NCI-H2196 (cell line): ENCODE results near the gene UIMC1.
"Not testable (repeated sequence)": the region's sequence is repeated elsewhere in the genome, so short reads cannot be mapped to it uniquely, and the experiment has no call there.

Experiments used
- DNase-seq: peaks from one replicate; lab custom pipeline; 2025; ENCODE audit not compliant: unreplicated experiment; lab: John Stamatoyannopoulos, UW

The UIMC1 gene

DNA sequence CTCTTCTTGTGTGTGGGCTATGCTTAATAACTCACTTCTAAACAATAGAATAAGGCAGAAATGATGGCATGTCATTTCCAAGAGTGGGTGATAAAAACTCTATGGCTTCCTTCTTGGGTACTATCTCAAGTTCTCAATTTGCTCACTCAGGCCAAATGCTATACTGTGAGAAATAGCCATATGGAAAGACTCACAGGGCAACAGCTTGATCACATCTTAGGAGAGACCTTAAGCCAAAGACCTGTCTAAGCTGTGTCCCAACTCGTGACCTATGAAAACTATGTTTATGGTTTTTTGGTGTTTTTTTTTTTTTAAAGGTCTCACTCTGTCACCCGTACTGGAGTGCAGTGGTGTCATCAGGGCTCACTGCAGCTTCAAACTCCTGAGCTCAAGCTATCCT lies 2.1 kb upstream of the UIMC1 start:
- DNase-seq, result no peak

DNA sequence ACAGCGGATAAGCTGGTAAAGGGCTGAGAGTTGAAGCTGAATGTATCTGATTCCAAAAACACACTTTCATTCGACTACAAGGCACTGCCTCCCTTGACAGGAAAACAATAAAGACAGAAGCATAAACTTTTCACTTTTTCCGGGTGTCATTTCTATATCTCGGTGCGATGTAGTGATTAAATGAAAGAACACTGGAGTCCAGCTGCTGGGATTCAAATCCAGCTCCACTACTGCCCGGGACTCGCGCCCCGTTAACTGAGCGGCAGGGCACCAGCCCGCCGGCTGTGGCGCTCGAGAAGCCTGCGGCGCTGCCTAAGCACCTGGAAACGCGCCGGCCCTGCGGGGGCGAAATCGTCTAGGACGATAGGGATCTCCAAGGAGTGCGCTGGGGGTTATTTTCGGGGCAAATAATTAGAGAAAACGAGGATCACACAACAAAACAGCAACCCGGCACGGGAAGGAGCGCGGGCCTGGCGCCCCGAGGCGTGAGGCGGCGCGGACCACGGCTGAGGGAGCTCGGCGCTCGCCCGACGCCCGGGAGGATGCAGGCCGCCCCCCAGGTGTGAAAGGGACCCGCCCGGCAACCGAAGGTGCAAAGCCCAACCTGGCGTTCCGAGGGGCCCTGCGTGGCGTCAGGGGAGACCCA lies 837 bp downstream of the UIMC1 start:
- DNase-seq, result peak; percentile 78

DNA sequence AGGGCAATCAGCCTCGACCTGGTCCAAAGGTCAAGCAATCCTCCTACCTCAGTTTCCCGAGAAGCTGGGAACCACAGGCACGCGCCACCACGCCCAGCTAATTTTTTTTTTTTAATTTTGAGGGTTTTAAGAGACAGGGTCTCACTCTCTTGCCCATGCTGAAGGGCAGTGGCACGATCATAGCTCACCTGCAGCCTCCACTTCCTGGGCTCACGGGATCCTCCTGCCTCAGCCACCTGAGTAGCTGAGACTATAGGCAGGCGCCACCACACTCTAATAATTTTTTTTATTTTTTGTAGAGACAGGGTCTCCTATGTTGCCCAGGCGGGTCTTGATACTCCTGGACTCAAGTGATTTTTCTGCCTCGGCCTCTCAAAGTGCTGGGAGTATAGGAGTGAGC lies 1.6 kb downstream of the UIMC1 start:
- DNase-seq, result no peak

DNA sequence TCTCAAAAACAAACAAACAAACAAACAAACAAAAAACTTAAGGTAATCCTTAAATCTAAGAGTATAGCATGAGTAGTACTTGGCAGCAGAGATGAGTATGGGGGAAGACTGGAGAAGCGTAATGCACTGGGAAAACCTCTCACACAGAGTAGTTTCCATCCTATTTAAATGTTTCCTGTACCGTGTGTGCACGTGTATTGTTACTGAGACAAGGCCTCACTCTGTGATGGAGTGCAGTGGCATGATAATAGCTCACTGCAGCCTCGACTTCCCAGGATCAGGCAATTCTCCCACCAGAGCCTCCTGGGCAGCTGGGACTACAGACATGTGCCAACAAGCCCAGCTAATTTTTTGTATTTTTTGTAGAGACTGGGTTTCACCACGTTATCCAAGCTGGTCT lies 2.9 kb downstream of the UIMC1 start:
- no peak for DNase-seq

DNA sequence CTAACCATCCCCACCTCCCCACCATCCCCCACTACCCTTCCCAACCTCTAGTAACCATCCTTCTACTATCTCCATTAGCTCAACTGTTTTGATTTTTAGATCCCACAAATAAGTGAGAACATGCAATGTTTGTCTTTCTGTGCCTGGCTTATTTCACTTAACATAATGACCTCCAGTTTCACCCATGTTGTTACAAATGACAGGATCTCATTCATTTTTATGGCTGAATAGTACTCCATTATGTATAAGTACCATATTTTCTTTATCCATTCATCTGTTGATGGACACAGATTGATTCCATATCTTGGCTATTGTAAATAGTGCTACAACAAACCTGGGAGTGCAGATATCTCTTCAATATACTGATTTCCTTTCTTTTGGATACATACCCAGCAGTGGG lies 7.1 kb downstream of the UIMC1 start:
- not testable (repeated sequence) for DNase-seq

DNA sequence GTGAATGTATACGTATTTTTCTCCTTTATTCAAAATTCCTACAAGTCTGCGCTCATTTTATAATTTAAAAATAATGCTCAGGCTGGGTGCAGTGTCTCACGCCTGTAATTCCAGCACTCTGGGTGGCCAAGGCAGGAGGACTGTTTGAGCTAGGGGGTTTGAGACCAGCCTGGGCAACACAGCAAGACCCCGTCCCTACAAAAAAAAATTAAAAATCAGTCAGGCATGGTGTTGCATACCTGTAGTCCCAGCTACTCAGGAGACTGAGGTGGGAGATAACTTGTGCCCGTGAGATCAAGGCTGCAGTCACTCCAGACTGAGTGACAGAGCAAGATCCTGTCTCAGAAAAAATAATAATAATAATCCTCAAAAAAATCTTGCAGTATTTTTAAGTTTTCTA lies 7.8 kb downstream of the UIMC1 start:
- DNase-seq, result no peak

DNA sequence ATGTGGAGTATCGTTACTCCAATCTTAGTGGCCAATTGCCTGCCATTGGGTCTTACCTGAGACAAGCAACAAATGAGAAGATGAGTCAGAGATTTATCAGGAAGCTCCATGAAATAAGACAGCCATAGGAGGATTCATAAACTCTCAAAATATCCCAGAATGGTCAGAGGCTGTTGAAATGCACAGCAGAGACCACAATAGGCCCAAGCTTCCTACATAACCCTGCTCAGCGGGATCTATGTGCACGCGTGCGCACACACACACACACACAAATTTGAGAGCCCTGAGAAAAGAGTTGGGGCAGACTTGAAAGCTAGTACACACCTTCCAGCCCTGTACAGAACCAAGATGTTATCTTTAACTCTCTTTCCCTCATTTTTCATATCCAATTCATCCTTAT lies 9.8 kb downstream of the UIMC1 start:
- DNase-seq, result no peak

DNA sequence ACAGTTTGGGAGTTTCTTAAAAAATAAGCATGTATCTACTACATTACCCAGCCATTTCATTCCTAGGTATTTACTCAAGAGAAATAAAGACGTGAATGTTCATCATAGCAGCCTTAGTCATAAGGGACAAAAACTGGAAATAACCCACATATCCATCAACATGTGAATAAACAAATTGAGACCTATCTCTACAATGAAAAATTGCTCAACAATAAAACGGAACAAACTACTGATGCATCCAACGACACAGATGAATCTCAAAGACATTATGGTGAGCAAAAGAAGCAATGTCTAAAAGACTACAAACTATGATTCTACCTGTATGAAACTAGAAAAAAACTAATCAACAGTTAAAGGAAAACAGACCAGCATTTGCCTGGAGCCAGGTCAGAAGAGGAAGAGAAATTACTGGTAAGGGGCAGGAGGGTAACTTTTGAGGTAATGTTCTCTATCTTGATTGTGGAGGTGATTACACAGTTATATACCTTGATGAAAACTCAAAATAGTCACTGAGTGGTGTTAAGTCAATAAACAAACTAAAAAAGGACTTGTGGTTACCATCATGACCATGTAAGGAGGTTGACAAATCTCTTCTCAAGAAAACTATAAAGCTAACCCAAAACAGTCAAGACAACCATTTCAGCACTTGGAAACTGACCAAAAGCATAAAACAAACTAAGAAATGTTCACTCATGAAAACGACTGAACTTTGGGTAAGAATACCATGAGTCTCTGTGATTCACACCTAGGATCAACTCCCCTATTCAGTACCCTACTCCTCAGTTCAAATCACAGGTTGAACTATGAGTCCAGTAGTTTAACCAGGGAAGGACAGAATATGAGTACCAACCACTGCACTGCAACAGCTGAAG lies 10.4 kb downstream of the UIMC1 start:
- DNase-seq, result no peak

DNA sequence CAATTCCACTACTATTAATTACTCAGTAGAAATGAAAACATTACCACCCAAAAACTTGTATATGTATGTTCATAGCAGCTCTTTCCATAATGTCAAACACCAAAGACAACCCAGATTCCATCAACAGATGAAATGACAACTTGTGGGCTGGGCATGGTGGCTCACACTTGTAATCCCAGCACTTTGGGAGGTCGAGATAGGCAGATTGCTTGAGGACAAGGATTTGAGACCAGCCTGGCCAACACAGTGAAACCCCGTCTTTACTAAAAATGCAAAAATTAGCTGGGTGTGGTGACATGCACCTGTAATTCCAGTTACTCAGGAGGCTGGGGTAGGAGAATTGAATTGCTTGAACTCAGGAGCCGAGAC lies 11.5 kb downstream of the UIMC1 start:
- no peak for DNase-seq

DNA sequence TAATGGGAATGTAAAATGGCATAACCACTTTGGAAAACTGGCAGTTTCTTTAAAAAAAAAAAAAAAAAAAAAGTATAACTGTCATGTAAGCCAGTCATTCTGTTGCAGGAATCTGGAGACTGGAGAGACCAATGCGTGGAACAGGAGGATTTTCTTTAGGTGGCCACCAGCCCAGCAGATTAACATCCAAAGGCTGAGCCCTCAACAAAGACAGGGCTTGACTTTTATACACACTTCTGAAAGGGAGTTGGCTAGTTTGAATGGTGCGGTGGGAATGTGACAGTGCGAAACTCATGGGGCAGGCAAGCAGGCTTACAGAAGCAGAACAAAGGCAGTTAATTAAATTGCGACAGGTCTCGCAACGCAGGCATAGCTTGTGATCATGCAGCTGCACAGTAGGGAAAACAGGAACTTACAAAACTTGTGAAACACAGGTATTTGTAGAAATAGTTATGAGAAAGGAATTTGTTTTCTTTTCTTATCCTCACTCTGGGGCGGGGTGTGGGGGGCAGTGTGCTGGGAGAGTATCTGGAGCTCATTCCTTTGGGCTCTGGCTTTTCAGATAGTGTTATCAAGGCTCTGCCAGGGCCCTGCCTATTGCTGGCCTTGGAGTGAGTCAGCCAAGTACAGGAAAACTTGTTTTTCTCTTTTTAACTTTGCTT lies 12.0 kb downstream of the UIMC1 start:
- DNase-seq, result no peak

DNA sequence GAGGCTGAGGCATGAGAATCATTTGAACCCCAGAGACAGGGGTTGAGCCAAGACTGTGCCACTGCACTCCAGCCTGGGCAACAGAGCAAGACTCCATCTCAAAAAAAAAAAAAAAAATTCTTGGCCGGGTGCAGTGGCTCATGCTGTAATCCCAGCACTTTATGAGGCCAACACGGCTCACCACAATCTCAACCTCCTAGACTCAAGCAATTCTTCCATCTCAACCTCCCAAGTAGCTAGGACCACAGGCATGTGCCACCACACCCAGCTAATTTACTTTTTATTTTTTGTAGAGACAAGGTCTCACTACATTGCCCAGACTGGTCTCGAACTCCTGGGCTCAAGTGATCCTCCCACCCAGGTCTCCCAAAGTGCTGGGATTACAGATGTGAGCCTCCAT lies 13.5 kb downstream of the UIMC1 start:
- DNase-seq, result not testable (repeated sequence)

DNA sequence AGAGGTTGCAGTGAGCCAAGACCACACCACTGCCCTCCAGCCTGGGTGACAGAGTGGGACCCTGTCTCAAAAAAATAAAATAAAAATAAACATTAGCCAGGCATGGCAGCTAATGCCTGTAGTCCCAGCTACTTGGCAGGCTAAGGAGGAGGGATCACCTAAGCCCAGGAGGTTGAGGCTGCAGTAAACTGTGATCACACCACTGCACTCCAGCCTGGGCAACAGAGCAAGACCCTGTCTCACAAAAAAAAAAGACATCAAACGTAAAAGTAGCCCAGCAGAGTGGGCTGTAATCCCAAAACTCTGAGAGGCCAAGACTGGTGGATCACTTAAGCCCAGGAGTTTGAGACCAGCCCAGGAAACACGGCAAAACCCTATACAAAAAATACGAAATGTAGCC lies 19.0 kb downstream of the UIMC1 start:
- no peak for DNase-seq

DNA sequence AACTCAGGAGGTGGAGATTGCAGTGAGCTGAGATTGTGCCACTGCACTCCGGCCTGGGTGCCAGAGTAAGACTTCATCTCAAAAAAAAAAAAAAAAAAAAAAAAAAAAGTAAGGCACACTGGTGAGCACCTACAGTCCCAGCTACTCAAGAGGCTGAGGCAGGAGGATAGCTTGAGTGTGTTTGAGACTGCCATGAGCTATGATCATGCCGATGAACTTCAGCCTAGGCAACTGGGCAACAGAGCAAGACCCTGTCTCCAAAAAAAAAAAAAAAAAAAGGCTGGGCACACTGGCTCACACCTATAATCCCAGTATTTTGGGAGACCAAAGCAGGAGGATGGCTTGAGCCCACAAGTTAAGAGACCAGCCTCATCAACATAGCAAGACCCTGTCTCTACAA lies 20.3 kb downstream of the UIMC1 start:
- no peak for DNase-seq

DNA sequence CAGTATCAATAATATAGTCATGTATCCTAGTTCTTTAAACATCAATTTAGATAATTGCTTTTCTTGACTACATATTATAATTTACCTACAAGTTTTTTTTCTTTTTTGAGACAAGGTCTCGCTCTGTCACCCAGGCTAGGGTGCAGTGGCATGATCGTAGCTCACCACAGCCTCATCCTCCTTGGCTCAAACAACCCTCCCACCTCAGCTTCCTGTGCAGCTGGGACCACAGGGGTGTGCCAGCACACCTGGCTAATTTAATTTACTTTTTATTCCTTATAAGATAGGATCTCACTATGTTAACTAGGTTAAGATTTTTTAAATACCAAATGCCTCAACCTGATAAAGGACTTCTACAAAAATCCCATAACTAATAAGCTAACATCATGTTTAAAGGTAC lies 21.1 kb downstream of the UIMC1 start:
- no peak for DNase-seq

DNA sequence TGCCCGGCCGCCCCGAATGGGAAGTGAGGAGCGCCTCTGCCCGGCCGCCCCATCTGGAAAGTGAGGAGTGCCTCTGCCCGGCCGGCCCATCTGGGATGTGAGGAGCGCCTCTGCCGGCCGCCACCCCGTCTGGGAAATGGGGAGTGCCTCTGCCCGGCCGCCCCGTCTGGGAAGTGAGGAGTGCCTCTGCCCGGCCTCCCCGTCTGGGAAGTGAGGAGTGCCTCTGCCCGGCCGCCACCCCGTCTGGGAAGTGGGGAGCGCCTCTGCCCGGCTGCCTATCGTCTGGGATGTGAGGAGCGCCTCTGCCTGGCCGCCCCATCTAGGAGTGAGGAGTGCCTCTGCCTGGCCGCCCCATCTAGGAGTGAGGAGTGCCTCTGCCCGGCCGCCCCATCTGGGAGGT lies 22.4 kb downstream of the UIMC1 start:
- DNase-seq, result not testable (repeated sequence)

DNA sequence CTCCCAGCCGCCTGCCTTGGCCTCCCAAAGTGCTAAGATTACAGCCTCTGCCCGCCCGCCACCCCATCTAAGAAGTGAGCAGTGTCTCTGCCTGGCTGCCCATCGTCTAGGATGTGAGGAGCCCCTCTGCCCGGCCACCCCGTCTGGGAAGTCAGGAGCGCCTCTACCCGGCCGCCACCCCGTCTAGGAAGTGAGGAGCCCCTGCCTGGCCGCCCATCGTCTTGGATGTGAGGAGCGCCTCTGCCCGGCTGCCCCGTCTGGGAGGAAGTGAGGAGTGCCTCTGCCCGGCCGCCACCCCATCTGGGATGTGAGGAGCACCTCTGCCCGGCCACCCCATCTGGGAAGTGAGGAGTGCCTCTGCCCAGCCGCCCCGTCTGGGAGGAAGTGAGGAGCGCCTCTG lies 23.0 kb downstream of the UIMC1 start:
- DNase-seq, result not testable (repeated sequence)

DNA sequence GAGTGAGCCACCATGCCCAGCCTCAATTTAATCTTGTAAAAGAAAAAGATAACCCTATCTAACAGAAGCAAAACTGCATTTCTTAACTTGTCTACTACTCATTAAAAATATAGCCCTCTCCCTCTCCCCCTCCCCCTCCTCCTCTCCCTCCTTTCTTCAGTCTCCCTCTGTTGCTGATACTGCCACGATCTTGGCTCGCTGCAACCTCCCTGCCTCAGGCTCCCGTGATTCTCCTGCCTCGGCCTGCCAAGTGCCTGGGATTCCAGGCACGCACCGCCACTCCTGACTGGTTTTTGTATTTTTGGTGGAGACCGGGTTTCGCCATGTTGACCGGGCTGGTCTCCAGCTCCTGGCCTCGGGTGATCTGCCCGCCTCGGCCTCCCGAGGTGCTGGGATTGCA lies 23.5 kb downstream of the UIMC1 start:
- DNase-seq, result not testable (repeated sequence)

DNA sequence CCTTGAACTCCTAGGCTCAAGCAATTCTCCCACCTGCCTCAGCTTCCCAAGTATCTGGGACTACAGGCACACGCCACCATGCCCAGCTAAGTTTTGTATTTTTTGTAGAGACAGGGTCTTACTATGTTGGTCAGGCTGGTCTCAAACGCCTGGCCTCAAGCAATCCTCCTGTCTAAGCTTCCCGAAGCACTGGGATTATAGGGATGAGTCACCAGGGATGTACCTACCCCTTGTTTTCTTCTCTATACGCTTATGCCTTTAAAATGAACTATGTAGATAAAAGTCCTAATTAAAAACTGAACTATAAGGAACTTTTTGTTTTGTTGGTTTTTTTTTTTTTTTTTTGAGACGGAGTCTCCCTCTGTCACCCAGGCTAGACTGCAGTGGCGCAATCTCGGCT lies 25.8 kb downstream of the UIMC1 start:
- DNase-seq, result no peak

DNA sequence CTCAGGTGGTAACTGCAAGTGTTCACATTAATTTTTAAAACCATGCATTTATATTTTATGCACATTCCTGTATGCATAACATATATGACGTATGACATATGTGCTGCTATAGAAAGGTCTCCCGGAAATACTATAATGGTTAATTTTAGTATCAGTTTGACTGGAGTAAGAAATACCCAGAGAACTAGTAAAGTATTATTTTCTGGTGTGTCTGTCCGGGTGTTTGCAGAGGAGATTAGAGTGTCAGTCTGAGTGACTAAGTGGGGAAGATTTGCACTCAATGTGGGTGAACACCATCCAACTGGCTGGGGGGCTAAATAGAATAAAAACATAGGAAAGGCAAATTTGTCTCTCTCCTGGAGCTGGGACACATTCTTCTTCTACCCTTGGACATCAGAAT lies 26.9 kb downstream of the UIMC1 start:
- no peak for DNase-seq

DNA sequence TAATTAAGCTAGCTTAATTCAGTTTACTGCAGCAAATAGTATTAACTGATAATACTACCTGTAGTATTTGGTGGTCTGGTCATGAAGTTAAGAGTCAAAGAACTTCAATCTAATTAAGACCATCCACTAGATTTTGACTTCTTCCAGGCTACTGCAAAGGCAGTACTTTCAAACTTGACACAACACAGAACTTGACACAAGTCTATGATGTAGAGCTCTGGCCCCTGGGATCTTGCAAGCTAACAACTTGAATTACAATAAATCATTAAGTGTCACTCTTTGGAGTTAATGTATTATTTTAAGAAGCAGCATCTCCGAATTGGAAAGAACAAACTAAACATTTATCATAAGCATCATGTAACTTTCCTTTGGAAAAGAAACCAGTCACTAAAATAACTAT lies 40.9 kb downstream of the UIMC1 start:
- no peak for DNase-seq

DNA sequence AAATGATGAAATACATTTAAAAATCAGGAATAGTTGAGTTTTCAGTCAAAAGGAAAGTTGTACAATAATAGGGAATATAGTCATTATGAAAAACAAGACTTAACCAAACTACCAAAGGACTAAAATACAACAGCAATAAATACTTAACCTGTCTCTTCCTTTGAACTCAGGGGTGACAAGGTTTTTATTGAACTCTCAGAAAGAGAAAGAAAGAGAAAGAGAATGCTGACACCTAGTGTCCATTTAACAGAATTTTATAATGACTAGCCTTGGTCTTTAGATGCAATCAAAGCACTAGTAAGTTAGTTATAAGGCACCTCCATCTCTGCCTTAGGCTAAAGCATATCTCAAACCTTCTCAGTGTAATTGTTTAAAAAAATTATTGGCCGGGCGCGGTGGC lies 47.5 kb downstream of the UIMC1 start:
- DNase-seq, result peak; percentile 58

DNA sequence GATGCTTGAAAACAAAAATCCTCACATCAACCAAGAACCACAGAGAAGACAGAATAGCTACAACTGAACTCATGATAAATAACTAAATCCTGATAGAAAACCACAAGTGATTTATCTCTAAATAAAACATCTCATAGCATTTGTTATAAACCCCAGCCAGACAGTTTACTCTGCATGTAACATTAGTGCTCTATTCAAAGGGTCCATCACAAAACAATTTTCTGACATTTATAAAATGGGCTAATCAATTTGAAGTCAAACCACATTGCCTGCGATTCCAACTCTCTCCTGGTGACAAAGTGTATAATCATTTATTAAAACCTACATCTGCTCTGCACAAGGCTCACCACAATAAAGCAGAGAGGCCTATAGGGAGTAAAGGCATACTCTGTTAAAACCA lies 49.8 kb downstream of the UIMC1 start:
- no peak for DNase-seq
